CD4-positive, CD25-positive, alpha-beta regulatory T cell (primary cell): ENCODE results near the gene PRLR. TPM values are rescaled to one million over a fixed set of nuclear protein-coding genes. Genes with fewer than 3 reads are reported as not detected.

Experiments used
- ATAC-seq, 2 donors: fragments of 150-1000 bp; cut with Tn5 transposase; one replicate each; pipeline ENCODE4 v1.10.0; 2021; ENCODE audit warnings: low read depth in 2 of 2, moderate number of reproducible peaks in 2 of 2, moderate library complexity in 1 of 2
- DNase-seq, 3 donors: peaks; one replicate each; pipeline versions ENCODE4 v3.0.0 to v3.0.0-alpha.2; 2012 to 2022; ENCODE audit warnings: mixed read lengths in 1 of 3
- H3K27ac ChIP-seq: one replicate; pipeline ENCODE4 v1.7.0; 2013; ENCODE audit warnings: mild to moderate bottlenecking, low read length; ENCODE audit not compliant: insufficient read depth, poor library complexity, severe bottlenecking
- H3K27me3 ChIP-seq: one replicate; pipeline ENCODE4 v1.7.0; 2013; ENCODE audit warnings: low read length; ENCODE audit not compliant: control insufficient read depth, insufficient read depth
- H3K36me3 ChIP-seq: one replicate; pipeline ENCODE4 v1.7.0; 2013; ENCODE audit warnings: mild to moderate bottlenecking, low read length, moderate library complexity; ENCODE audit not compliant: control insufficient read depth, insufficient read depth
- H3K4me1 ChIP-seq: 2 replicates; pipeline ENCODE4 v1.7.0; 2013; ENCODE audit warnings: mild to moderate bottlenecking, low read length; ENCODE audit not compliant: insufficient read depth, control insufficient read depth, poor library complexity, severe bottlenecking
- H3K4me3 ChIP-seq: one replicate; pipeline ENCODE4 v1.7.0; 2013; ENCODE audit warnings: low read depth, mild to moderate bottlenecking, low read length, moderate library complexity
- H3K9me3 ChIP-seq, 2 experiments: 1 replicate in 1 of 2; 2 replicates in 1 of 2; pipeline ENCODE4 v1.7.0; 2013; ENCODE audit warnings: low read length in 2 of 2, mild to moderate bottlenecking in 1 of 2, moderate library complexity in 1 of 2; ENCODE audit not compliant: control insufficient read depth in 2 of 2
- H3K27ac Mint-ChIP-seq, 3 donors: one replicate each; pipeline ENCODE4 v1.8.0; 2020 to 2022; ENCODE audit warnings: mild to moderate bottlenecking in 3 of 3, mixed read lengths in 3 of 3, moderate library complexity in 2 of 3
- H3K27me3 Mint-ChIP-seq: one replicate; pipeline ENCODE4 v1.8.0; 2022; ENCODE audit warnings: mild to moderate bottlenecking, mixed read lengths
- H3K36me3 Mint-ChIP-seq: one replicate; pipeline ENCODE4 v1.8.0; 2020; ENCODE audit warnings: mixed read lengths
- H3K4me1 Mint-ChIP-seq, 4 donors: one replicate each; pipeline ENCODE4 v1.8.0; 2020 to 2022; ENCODE audit warnings: mixed read lengths in 4 of 4, mild to moderate bottlenecking in 1 of 4
- H3K4me3 Mint-ChIP-seq, 4 donors: one replicate each; pipeline ENCODE4 v1.8.0; 2020 to 2022; ENCODE audit warnings: mild to moderate bottlenecking in 4 of 4, mixed read lengths in 4 of 4, moderate library complexity in 3 of 4
- H3K9me3 Mint-ChIP-seq, 7 donors: one replicate each; pipeline ENCODE4 v1.8.0; 2020 to 2022; ENCODE audit warnings: mixed read lengths in 7 of 7, mild to moderate bottlenecking in 3 of 7, moderate library complexity in 2 of 7
- polyA plus RNA-seq, 4 donors: library from polyadenylated mRNA; unstranded; fragments of 300-500 nt; fragmentation: Illumina TruSeq; gene quantifications; one replicate each; pipeline ENCODE4 v1.2.3, GENCODE V29; 2021
- total RNA-seq: library from RNA; stranded (reverse); gene quantifications from one replicate; pipeline ENCODE4 v1.2.3, GENCODE V29; 2022

Gene PRLR
- total and polyA plus RNA-seq, 5 donors from 2014 or later: not detected

DNA sequence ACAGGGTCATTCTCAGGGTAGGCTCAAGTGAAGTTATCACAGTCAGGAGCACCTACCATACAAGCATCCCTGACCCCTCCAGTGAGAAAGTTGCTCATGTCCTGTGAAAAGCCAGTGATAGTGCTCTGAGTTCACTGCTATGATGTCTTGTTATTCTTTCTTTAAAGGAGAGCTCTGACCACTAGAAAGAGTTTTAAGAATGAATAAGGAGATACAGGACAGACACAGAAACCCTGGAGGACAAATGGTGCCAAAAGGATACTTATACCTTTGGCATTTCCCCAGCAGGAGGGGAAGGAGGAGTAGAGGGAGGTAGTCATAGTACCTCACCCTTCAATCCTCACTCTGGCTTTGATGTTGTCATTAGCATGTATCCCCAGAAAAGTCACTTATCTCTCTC, 98.6 kb downstream of the PRLR start:
- Histone ChIP-seq H3K36me3 (no peaks in the 10 kb centered on the region), H3K27me3 (peaks cover 1% of the 10 kb centered on the region), H3K4me1 (no peaks in the 10 kb centered on the region), H3K4me3 (no peak overlapping the region), H3K27ac (no peak overlapping the region), H3K9me3 (no peaks in the 10 kb centered on the region)
- H3K4me1 Mint-ChIP-seq: no peaks in the 10 kb centered on the region
- DNase-seq (no peak), ATAC-seq (no peak)
- no peak overlapping the region for H3K4me3 Mint-ChIP-seq
- H3K27me3 Mint-ChIP-seq: no peaks in the 10 kb centered on the region
- no peaks in the 10 kb centered on the region for H3K36me3 Mint-ChIP-seq
- H3K9me3 Mint-ChIP-seq: peaks cover 0 to 4% (median 0%) of the 10 kb centered on the region in 7 donors
- no peak overlapping the region for H3K27ac Mint-ChIP-seq

DNA sequence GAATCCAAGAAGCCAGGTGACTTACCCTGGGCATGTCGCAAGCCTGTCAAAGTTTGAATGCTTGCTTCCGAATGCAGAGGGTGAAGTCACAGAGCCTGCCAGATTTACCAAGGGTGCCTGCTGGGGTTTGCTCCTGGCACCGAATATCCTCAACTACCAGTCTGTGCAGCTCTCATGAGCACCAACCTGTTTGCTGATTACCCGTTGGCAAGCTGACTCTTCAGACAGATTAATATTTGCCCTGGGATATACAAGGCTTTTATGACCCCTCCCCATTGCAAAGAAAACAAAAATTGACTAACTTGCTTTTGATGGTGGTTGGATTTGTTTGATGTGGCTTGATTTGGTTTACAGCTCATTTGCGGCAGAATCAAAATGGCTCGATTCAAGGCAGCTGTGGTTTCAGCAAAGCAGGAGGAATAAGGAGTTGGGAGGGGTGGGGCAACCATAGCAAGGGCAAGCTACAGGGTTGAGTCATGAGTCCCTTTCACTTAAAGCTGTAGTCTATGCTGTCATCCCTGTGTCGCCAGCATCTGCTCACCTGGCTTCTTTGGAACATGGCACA, 100.3 kb downstream of the PRLR start:
- Mint-ChIP-seq H3K4me1 (no peaks in the 10 kb centered on the region), H3K27ac (no peak overlapping the region), H3K27me3 (no peaks in the 10 kb centered on the region), H3K36me3 (no peaks in the 10 kb centered on the region), H3K9me3 (peaks cover 0 to 4% (median 0%) of the 10 kb centered on the region in 7 donors), H3K4me3 (no peak overlapping the region)
- no peak for ATAC-seq
- peak in 1 of 3 donors; percentile 23 for DNase-seq
- Histone ChIP-seq H3K4me1 (no peaks in the 10 kb centered on the region), H3K27ac (no peak overlapping the region), H3K4me3 (no peak overlapping the region), H3K27me3 (peaks cover 3% of the 10 kb centered on the region), H3K36me3 (no peaks in the 10 kb centered on the region), H3K9me3 (no peaks in the 10 kb centered on the region)

DNA sequence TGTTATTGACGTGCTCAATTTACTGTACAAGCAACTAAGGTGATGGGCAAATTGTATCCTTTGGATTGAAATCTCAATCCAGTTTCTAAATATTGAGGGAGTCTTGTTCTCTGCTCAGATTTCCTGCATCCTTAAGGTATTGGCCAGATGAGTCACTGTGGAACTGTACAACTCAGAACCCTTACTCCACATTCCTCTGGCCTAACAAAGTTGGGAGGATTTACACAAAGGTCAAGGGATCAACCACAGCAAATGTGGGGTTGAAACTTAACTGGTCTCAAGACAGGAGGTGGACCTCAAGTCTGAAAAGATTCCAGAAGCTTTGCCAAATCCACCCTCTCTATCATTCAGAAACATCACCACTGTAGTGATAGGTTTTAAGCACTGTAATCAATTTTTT, 101.0 kb downstream of the PRLR start:
- peaks cover 0 to 4% (median 0%) of the 10 kb centered on the region in 7 donors for H3K9me3 Mint-ChIP-seq
- Histone ChIP-seq H3K27me3 (peaks cover 3% of the 10 kb centered on the region), H3K27ac (no peak overlapping the region), H3K4me3 (no peak overlapping the region), H3K4me1 (no peaks in the 10 kb centered on the region), H3K9me3 (no peaks in the 10 kb centered on the region), H3K36me3 (no peaks in the 10 kb centered on the region)
- DNase-seq: no peak
- H3K27me3 Mint-ChIP-seq: no peaks in the 10 kb centered on the region
- no peak for ATAC-seq
- no peak overlapping the region for H3K4me3 Mint-ChIP-seq
- no peaks in the 10 kb centered on the region for H3K4me1 Mint-ChIP-seq
- H3K27ac Mint-ChIP-seq: no peak overlapping the region
- H3K36me3 Mint-ChIP-seq: no peaks in the 10 kb centered on the region

DNA sequence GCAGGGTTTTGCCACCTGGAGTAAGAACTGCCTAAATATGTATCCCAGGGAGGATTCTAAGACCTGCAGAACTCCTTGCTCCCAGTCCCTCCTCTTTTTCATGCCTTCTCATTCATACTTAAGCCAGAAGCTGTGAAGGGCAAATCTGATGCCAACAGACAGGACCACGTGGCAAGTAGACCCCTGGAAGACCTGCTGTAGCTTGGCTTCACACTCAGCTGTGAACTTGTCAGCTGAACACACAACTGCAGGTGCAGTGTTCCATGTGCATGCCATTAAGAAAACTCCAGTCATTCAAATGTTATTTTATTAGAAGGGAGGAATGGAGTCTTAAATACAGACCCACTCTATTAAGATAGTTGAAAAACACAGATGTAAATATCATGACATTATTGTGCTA, 103.3 kb downstream of the PRLR start:
- ATAC-seq (no peak), DNase-seq (no peak)
- Mint-ChIP-seq H3K36me3 (no peaks in the 10 kb centered on the region), H3K27me3 (no peaks in the 10 kb centered on the region), H3K9me3 (peaks cover 0 to 6% (median 0%) of the 10 kb centered on the region in 7 donors), H3K27ac (no peak overlapping the region), H3K4me1 (no peaks in the 10 kb centered on the region), H3K4me3 (no peak overlapping the region)
- Histone ChIP-seq H3K36me3 (no peaks in the 10 kb centered on the region), H3K4me1 (no peaks in the 10 kb centered on the region), H3K27ac (no peak overlapping the region), H3K27me3 (peaks cover 3% of the 10 kb centered on the region), H3K4me3 (no peak overlapping the region), H3K9me3 (no peaks in the 10 kb centered on the region)

DNA sequence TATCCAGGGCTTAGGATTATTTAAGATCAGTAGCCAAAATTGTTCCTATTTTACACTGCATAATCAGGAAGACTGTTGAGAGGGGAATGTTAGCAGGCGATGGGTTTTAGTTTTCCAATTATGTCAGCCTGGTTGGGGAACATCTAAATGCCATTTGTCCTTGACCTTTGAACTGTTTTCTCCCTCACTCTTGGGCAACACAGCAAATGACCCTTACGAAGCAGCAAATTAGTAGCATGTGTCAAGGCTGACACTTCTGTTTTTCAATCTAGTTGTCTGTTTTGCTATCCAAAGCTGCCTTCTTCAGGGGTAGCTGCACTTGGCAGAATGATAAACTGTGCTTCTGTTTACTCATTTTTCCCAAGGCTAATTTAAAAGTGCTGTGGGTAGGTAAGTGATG, 104.5 kb downstream of the PRLR start:
- no peaks in the 10 kb centered on the region for H3K27me3 Mint-ChIP-seq

DNA sequence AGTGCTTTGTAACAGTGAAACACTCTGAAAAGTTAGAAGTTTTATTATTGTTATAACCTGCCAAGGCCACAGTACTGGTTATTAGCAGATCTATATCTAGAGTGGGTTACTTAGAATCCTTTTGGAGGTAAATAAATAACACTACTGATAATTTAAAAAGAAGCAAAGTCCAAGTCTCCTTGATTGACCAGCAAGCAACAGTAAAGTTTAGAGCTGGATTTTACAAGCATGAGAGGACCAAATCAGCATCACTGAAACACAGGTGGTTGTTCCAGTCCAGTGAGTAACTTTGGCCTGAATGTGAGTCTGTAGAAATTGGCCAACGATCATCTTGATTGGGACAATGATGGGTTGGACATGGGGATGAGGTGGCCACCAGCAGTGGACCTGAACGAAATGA, 105.4 kb downstream of the PRLR start:
- H3K9me3 ChIP-seq: no peaks in the 10 kb centered on the region
- H3K4me3 ChIP-seq: no peak overlapping the region
- Mint-ChIP-seq H3K4me3 (no peak overlapping the region), H3K27ac (no peak overlapping the region), H3K27me3 (no peaks in the 10 kb centered on the region), H3K9me3 (peaks cover 0 to 9% (median 0%) of the 10 kb centered on the region in 7 donors), H3K36me3 (no peaks in the 10 kb centered on the region), H3K4me1 (no peaks in the 10 kb centered on the region)
- ATAC-seq (no peak), DNase-seq (no peak)
- no peak overlapping the region for H3K27ac ChIP-seq
- no peaks in the 10 kb centered on the region for H3K4me1 ChIP-seq
- H3K36me3 ChIP-seq: no peaks in the 10 kb centered on the region
- peaks cover 2% of the 10 kb centered on the region for H3K27me3 ChIP-seq

More for the DNA sequence above, 104.5 kb downstream of the PRLR start:
- H3K4me3 Mint-ChIP-seq: no peak overlapping the region
- Histone ChIP-seq H3K4me1 (no peaks in the 10 kb centered on the region), H3K4me3 (no peak overlapping the region), H3K36me3 (no peaks in the 10 kb centered on the region), H3K27ac (no peak overlapping the region), H3K9me3 (no peaks in the 10 kb centered on the region), H3K27me3 (peaks cover 3% of the 10 kb centered on the region)
- ATAC-seq (no peak), DNase-seq (no peak)
- no peak overlapping the region for H3K27ac Mint-ChIP-seq
- H3K9me3 Mint-ChIP-seq: peaks cover 0 to 6% (median 0%) of the 10 kb centered on the region in 7 donors
- H3K36me3 Mint-ChIP-seq: no peaks in the 10 kb centered on the region
- no peaks in the 10 kb centered on the region for H3K4me1 Mint-ChIP-seq

DNA sequence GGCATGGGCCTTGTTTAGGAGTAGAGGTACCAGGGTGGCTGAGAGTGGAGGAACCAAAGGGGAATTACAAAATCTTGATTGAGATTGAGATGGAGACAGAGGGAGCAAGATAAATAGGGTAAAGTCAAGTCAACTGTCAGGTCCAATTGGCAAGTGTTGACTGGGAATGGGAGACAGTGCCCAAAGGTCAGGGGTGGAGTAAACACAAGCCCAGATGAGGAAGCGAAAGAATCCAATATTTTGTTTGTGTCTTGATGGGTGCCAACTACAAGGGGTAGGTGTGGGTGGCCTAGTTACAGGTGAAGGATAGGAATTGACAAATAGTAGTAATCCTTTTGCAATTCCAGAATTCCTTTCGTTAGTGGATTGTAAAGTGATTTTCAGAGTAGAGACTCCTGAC, 107.5 kb downstream of the PRLR start:
- H3K27ac Mint-ChIP-seq: no peak overlapping the region
- no peaks in the 10 kb centered on the region for H3K4me1 ChIP-seq
- H3K36me3 ChIP-seq: no peaks in the 10 kb centered on the region
- H3K27me3 ChIP-seq: peaks cover 2% of the 10 kb centered on the region
- DNase-seq (no peak), ATAC-seq (no peak)
- H3K9me3 ChIP-seq: no peaks in the 10 kb centered on the region
- no peak overlapping the region for H3K4me3 ChIP-seq
- H3K4me1 Mint-ChIP-seq: no peaks in the 10 kb centered on the region
- H3K36me3 Mint-ChIP-seq: no peaks in the 10 kb centered on the region
- H3K27ac ChIP-seq: no peak overlapping the region
- peaks cover 0 to 5% (median 0%) of the 10 kb centered on the region in 7 donors for H3K9me3 Mint-ChIP-seq
- no peak overlapping the region for H3K4me3 Mint-ChIP-seq
- H3K27me3 Mint-ChIP-seq: no peaks in the 10 kb centered on the region

DNA sequence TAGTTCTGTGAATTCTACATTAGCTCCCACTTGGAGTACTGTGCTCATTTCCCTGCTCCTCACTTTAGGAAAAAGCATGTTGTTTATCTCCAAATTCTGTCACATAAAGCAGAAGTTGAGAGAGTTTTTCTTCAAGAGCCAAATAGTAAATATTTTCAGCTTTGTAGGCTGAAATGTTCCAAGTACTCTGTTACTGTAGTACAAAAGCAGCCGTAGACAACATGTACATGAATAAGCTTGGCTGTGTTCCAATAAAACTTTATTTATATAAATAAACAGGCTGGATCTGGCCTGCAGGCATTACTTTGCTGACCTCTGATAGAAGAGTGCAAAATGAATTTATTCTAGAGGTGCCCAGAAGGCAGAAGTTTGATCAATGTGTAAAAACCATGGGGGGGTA, 109.6 kb downstream of the PRLR start:
- Histone ChIP-seq H3K27ac (no peak overlapping the region), H3K36me3 (no peaks in the 10 kb centered on the region), H3K9me3 (no peaks in the 10 kb centered on the region), H3K27me3 (peaks cover 2% of the 10 kb centered on the region), H3K4me1 (no peaks in the 10 kb centered on the region), H3K4me3 (no peak overlapping the region)
- Mint-ChIP-seq H3K27ac (no peak overlapping the region), H3K9me3 (peaks cover 0 to 5% (median 0%) of the 10 kb centered on the region in 7 donors), H3K4me1 (no peaks in the 10 kb centered on the region), H3K36me3 (no peaks in the 10 kb centered on the region), H3K27me3 (no peaks in the 10 kb centered on the region), H3K4me3 (no peak overlapping the region)
- ATAC-seq: no peak
- no peak for DNase-seq
